GM19452 (cell line): Measurements from ENCODE around the gene SEMA3C.

Experiments
- ATAC-seq: cut with Tn5 transposase; IDR thresholded peaks from one replicate; pipeline ENCODE4 v1.9.1; 2021; ENCODE audit not compliant: unreplicated experiment

SEMA3C gene

GRCh38 chr7:80890426-80891258 lies 28.2 kb downstream of the SEMA3C start:
- ATAC-seq: no peak

GRCh38 chr7:80889525-80889924 lies 29.3 kb downstream of the SEMA3C start:
- no peak for ATAC-seq

- ATAC-seq: no peak
These were observed 33.1 kb downstream of the SEMA3C start for GRCh38 chr7:80885757-80886156.

- no peak for ATAC-seq
These were observed 34.2 kb downstream of the SEMA3C start for GRCh38 chr7:80884511-80885195.

GRCh38 chr7:80883154-80884025 lies 35.5 kb downstream of the SEMA3C start:
- no peak for ATAC-seq

- no peak for ATAC-seq
These were observed 36.5 kb downstream of the SEMA3C start for GRCh38 chr7:80882213-80882801.

GRCh38 chr7:80881351-80881900 lies 37.4 kb downstream of the SEMA3C start:
- ATAC-seq: no peak

GRCh38 chr7:80879849-80880248 lies 39.0 kb downstream of the SEMA3C start:
- no peak for ATAC-seq

- no peak for ATAC-seq
These were observed 41.9 kb downstream of the SEMA3C start for GRCh38 chr7:80876894-80877414.

GRCh38 chr7:80875537-80876120 lies 43.2 kb downstream of the SEMA3C start:
- no peak for ATAC-seq

GRCh38 chr7:80873140-80873539 lies 45.7 kb downstream of the SEMA3C start:
- ATAC-seq: no peak

- no peak for ATAC-seq
These were observed 47.6 kb downstream of the SEMA3C start for GRCh38 chr7:80871228-80871627.

- no peak for ATAC-seq
These were observed 48.0 kb downstream of the SEMA3C start for GRCh38 chr7:80870813-80871212.

GRCh38 chr7:80869821-80870751 lies 48.8 kb downstream of the SEMA3C start:
- no peak for ATAC-seq

GRCh38 chr7:80869106-80869784 lies 49.6 kb downstream of the SEMA3C start:
- no peak for ATAC-seq

GRCh38 chr7:80868566-80868965 lies 50.3 kb downstream of the SEMA3C start:
- ATAC-seq: no peak

- no peak for ATAC-seq
These were observed 58.3 kb downstream of the SEMA3C start for GRCh38 chr7:80860554-80860953.

GRCh38 chr7:80859272-80859970 lies 59.4 kb downstream of the SEMA3C start:
- no peak for ATAC-seq
